Stomach (tissue), 19 donors: ENCODE measurements around the gene NANOS3. TPM values are rescaled to one million over a fixed set of nuclear protein-coding genes. Genes with fewer than 3 reads are reported as not detected.

Experiments used
- DNase-seq, 2 donors: peaks; one replicate each; pipeline versions ENCODE4 v3.0.0 to v3.0.0-alpha.2; 2013 to 2019
- H3K27ac ChIP-seq, 5 donors: fragments of 200-600 bp in 4 of 5; sonication (generic) in 4 of 5; one replicate each; pipeline ENCODE4 v1.5.1; 2013 to 2019; ENCODE audit warnings: mild to moderate bottlenecking in 1 of 5, moderate library complexity in 1 of 5
- H3K27me3 ChIP-seq, 3 donors: fragments of 200-600 bp; sonication (generic); one replicate each; pipeline ENCODE4 v1.5.1; 2017 to 2019; ENCODE audit warnings: mixed run types in 1 of 3
- H3K36me3 ChIP-seq, 4 donors: fragments of 200-600 bp; sonication (generic); 1 replicate in 3 of 4; 2 replicates in 1 of 4; pipeline ENCODE4 v1.5.1; 2016 to 2019
- H3K4me1 ChIP-seq, 4 donors: fragments of 200-600 bp; sonication (generic); one replicate each; pipeline ENCODE4 v1.5.1; 2016 to 2019
- H3K4me3 ChIP-seq, 4 donors: fragments of 200-600 bp; sonication (generic) in 3 of 4; one replicate each; pipeline ENCODE4 v1.5.1; 2016 to 2019; ENCODE audit warnings: mild to moderate bottlenecking in 1 of 4
- H3K9me3 ChIP-seq, 4 donors: fragments of 200-600 bp; sonication (generic); one replicate each; pipeline ENCODE4 v1.5.1; 2016 to 2019
- CTCF ChIP-seq, 7 experiments: fragments of 450-650 bp in 4 of 7; fragments of 200-600 bp in 3 of 7; sonication (generic) in 3 of 7; IDR thresholded peaks; one replicate each; pipeline ENCODE4 v1.5.1; 2016 to 2019; ENCODE audit warnings: antibody characterized with exemption in 7 of 7, control low read depth in 2 of 7, mild to moderate bottlenecking in 1 of 7
- EP300 ChIP-seq: sonication (generic); formaldehyde crosslinking; IDR thresholded peaks from one replicate; pipeline ENCODE4 v1.6.1; 2017; ENCODE audit warnings: antibody characterized with exemption
- POLR2A ChIP-seq, 4 donors: fragments of 450-650 bp; IDR thresholded peaks; one replicate each; pipeline ENCODE4 v1.6.1; 2016; ENCODE audit warnings: antibody characterized with exemption in 4 of 4, control low read depth in 2 of 4, mild to moderate bottlenecking in 1 of 4, moderate library complexity in 1 of 4
- POLR2AphosphoS5 ChIP-seq, 3 donors: sonication (generic); formaldehyde crosslinking; IDR thresholded peaks; one replicate each; pipeline ENCODE4 v1.6.1; 2016; ENCODE audit warnings: antibody characterized with exemption in 3 of 3
- WGBS, 5 donors: extraction: QIAGEN DNeasy Blood & Tissue Kit in 3 of 5; methylation state at CpG; one replicate each; pipeline versions ENCODE4 v1.1.5 to v1.1.7; 2013 to 2018; 5-methylcytosine and 5-hydroxymethylcytosine counted together
- intact Hi-C: fragments of 100-400 bp; cut with DNase I; formaldehyde crosslinking; loops from one replicate; pipeline ENCODE4 v1.15.1; 2023; ENCODE audit warnings: low total_unique reads
- long read RNA-seq, 10 donors: transcript quantifications; one replicate each; lab custom pipeline, GENCODE V29; 2026
- polyA plus RNA-seq, 3 donors: library from polyadenylated mRNA; stranded (reverse); fragments of 200-250 nt; gene quantifications; one replicate each; pipeline ENCODE4 v1.2.3, GENCODE V29; 2013
- total RNA-seq, 5 donors: library from RNA; depleted of rRNA; stranded (reverse); fragments of >200 nt; gene quantifications; one replicate each; pipeline versions ENCODE4 v1.1.0 to v1.2.3, GENCODE V29; 2014 to 2016
- donor health status: healthy with polysubstance abuse.
- donor health status: Bipolar disorder and iron deficiency.
- donor health status: healthy.

NANOS3 gene
- total RNA-seq (not detected), polyA plus RNA-seq (1 to 10 TPM in 1 of 3 donors, not detected in 2; 1.2 TPM)
- long read RNA-seq, donor 1: 0 reads
- long read RNA-seq, donor 2: 0 reads
- long read RNA-seq, donor 3: 0 reads
- long read RNA-seq, donor 4: 0 reads
- long read RNA-seq, donor 5: 0 reads
- long read RNA-seq, donor 6: 0 reads
- long read RNA-seq, donor 7: 0 reads
- long read RNA-seq, donor 8: 0 reads
- long read RNA-seq, donor 9: 0 reads
- long read RNA-seq, donor 10: 0 reads

- Histone ChIP-seq H3K9me3 (no peaks in the 10 kb centered on the region), H3K27ac (no peak within 1 kb of the TSS), H3K4me3 (no peak within 1 kb of the TSS), H3K36me3 (no peaks in the 10 kb centered on the region), H3K4me1 (peaks cover 24 to 38% (median 34%) of the 10 kb centered on the region in 4 donors), H3K27me3 (peaks cover 0 to 15% (median 0%) of the 10 kb centered on the region in 3 donors)
- intact Hi-C loops: no loop called here
- no peak for DNase-seq
- WGBS, 5 donors: 41 to 55% (median 48%) methylated on average over 5 of the region's 5 CpGs
- TF ChIP-seq EP300 (no peak), POLR2AphosphoS5 (IDR thresholded peaks at IDR 0.05) (no peak), CTCF (IDR thresholded peaks at IDR 0.05) (no peak), POLR2A (IDR thresholded peaks at IDR 0.05) (no peak)
These were observed at the start of gene NANOS3 for GRCh38 chr19:13876834-13877233. TSS of gene NANOS3 (plus strand) at chr19:13877134. CDS start at chr19:13877249, 115 bp downstream.

- TF ChIP-seq EP300 (no peak), CTCF (IDR thresholded peaks at IDR 0.05) (peak in 1 of 7 experiments; percentile 10), POLR2A (IDR thresholded peaks at IDR 0.05) (no peak)
These were observed 49.3 kb upstream of the NANOS3 start for GRCh38 chr19:13827656-13828055.

GRCh38 chr19:13830114-13830740 is 46.7 kb upstream of the NANOS3 start:
- Histone ChIP-seq H3K4me1 (peaks cover 19 to 32% (median 25%) of the 10 kb centered on the region in 4 donors), H3K27me3 (no peaks in the 10 kb centered on the region), H3K4me3 (no peak overlapping the region), H3K27ac (no peak overlapping the region), H3K9me3 (no peaks in the 10 kb centered on the region), H3K36me3 (peaks cover 13 to 62% (median 59%) of the 10 kb centered on the region in 4 donors)
- intact Hi-C loops: no loop called here
- 93 to 96% (median 95%) methylated on average over 23 to 47 of the region's 47 CpGs for WGBS, 5 donors
- no peak for TF ChIP-seq CTCF (IDR thresholded peaks at IDR 0.05)
- no peak for TF ChIP-seq POLR2A (IDR thresholded peaks at IDR 0.05)
- TF ChIP-seq EP300: no peak
- no peak for TF ChIP-seq POLR2AphosphoS5 (IDR thresholded peaks at IDR 0.05)
- no peak for DNase-seq

More at GRCh38 chr19:13827656-13828055, 49.3 kb upstream of the NANOS3 start:
- DNase-seq: no peak
- WGBS, 5 donors: 53 to 74% (median 71%) methylated on average over 4 of the region's 4 CpGs
- no peak overlapping the region for H3K4me3 ChIP-seq
- H3K4me1 ChIP-seq: peaks cover 0 to 6% (median under 1%) of the 10 kb centered on the region in 4 donors
- intact Hi-C loops: no loop called here
- no peaks in the 10 kb centered on the region for H3K9me3 ChIP-seq
- no peak overlapping the region for H3K27ac ChIP-seq
- no peaks in the 10 kb centered on the region for H3K27me3 ChIP-seq
- peaks cover 0 to 66% (median 61%) of the 10 kb centered on the region in 4 donors for H3K36me3 ChIP-seq

GRCh38 chr19:13830741-13831536 is 46.0 kb upstream of the NANOS3 start:
- no peaks in the 10 kb centered on the region for H3K27me3 ChIP-seq
- TF ChIP-seq EP300 (no peak), POLR2A (IDR thresholded peaks at IDR 0.05) (no peak)
- DNase-seq: no peak
- H3K36me3 ChIP-seq: peaks cover 17 to 63% (median 58%) of the 10 kb centered on the region in 4 donors
- WGBS, 5 donors: 88 to 93% (median 90%) methylated on average over 25 to 32 of the region's 32 CpGs
- no peaks in the 10 kb centered on the region for H3K9me3 ChIP-seq
- no peak overlapping the region for H3K27ac ChIP-seq
- intact Hi-C loops: no loop called here
- H3K4me3 ChIP-seq: no peak overlapping the region
- H3K4me1 ChIP-seq: peaks cover 24 to 39% (median 31%) of the 10 kb centered on the region in 4 donors
